Spleen (tissue), 11 donors: ENCODE results near the gene PACS1. TPM values are rescaled to one million over a fixed set of nuclear protein-coding genes. Genes with fewer than 3 reads are reported as not detected.

Experiments
- DNase-seq: peaks from one replicate; pipeline ENCODE4 v3.0.0-alpha.2; 2020
- H3K27ac ChIP-seq, 8 donors: fragments of 200-600 bp; sonication (generic) in 7 of 8; 1 replicate in 4 of 8; 2 replicates in 4 of 8; pipeline versions ENCODE4 v1.5.0 to v1.8.0; 2016 to 2021; ENCODE audit warnings: inconsistent platforms in 4 of 8, mild to moderate bottlenecking in 4 of 8, moderate library complexity in 1 of 8
- H3K27me3 ChIP-seq, 7 donors: fragments of 200-600 bp; sonication (generic) in 6 of 7; replicated peaks in 1 of 7; 1 replicate in 4 of 7; 2 replicates in 3 of 7; pipeline versions ENCODE4 v1.5.0 to v1.8.0; 2016 to 2021; ENCODE audit warnings: inconsistent platforms in 3 of 7, mild to moderate bottlenecking in 1 of 7
- H3K36me3 ChIP-seq, 6 donors: fragments of 200-600 bp; sonication (generic) in 5 of 6; 1 replicate in 4 of 6; 2 replicates in 2 of 6; pipeline versions ENCODE4 v1.5.0 to v1.8.0; 2016 to 2021; ENCODE audit warnings: inconsistent platforms in 2 of 6
- H3K4me1 ChIP-seq, 6 donors: fragments of 200-600 bp; sonication (generic) in 5 of 6; 1 replicate in 3 of 6; 2 replicates in 3 of 6; pipeline versions ENCODE4 v1.5.0 to v1.8.0; 2016 to 2021; ENCODE audit warnings: inconsistent platforms in 3 of 6
- H3K4me3 ChIP-seq, 8 donors: fragments of 200-600 bp; sonication (generic) in 7 of 8; 1 replicate in 4 of 8; 2 replicates in 4 of 8; pipeline versions ENCODE4 v1.5.0 to v1.8.0; 2016 to 2021; ENCODE audit warnings: inconsistent platforms in 4 of 8, mild to moderate bottlenecking in 4 of 8, moderate library complexity in 2 of 8
- H3K9me3 ChIP-seq, 8 donors: fragments of 200-600 bp; sonication (generic) in 7 of 8; 1 replicate in 4 of 8; 2 replicates in 4 of 8; pipeline versions ENCODE4 v1.5.0 to v1.8.0; 2016 to 2021; ENCODE audit warnings: inconsistent platforms in 4 of 8
- POLR2A ChIP-seq, 3 donors: fragments of 450-650 bp; IDR thresholded peaks; one replicate each; pipeline ENCODE4 v1.5.1; 2017; ENCODE audit warnings: antibody characterized with exemption in 3 of 3, mild to moderate bottlenecking in 1 of 3
- POLR2AphosphoS5 ChIP-seq, 3 donors: sonication (generic); formaldehyde crosslinking; IDR thresholded peaks; one replicate each; pipeline ENCODE4 v1.5.1; 2017; ENCODE audit warnings: antibody characterized with exemption in 3 of 3
- WGBS, 5 donors: extraction: QIAGEN DNeasy Blood & Tissue Kit in 3 of 5; methylation state at CpG; one replicate each; pipeline versions ENCODE4 v1.1.5 to v1.1.7; 2013 to 2018; 5-methylcytosine and 5-hydroxymethylcytosine counted together
- intact Hi-C: fragments of 100-400 bp; cut with DNase I; formaldehyde crosslinking; loops from one replicate; pipeline ENCODE4 v1.15.0; 2023; ENCODE audit warnings: low total_unique reads
- polyA plus RNA-seq, 3 donors: library from polyadenylated mRNA; stranded (reverse); fragments of 200-250 nt; gene quantifications; one replicate each; pipeline ENCODE4 v1.2.1, GENCODE V29; 2013
- total RNA-seq, 7 donors: library from RNA; depleted of rRNA in 3 of 7; stranded (reverse); fragments of >200 nt in 3 of 7; fragmentation: NEBNext Ultra II Directional in 4 of 7; extraction: Animal tissue kit (Norgen Biotek cat#: 25700) in 4 of 7; gene quantifications; one replicate each; pipeline versions ENCODE4 v1.1.0 to v1.2.1, GENCODE V29; 2016 to 2021
- TF ChIP-seq, protein P1 (sequence below), 11 experiments: fragments of 200-600 bp in 7 of 11; fragments of 450-650 bp in 4 of 11; sonication (generic) in 4 of 11; IDR thresholded peaks in 8 of 11; conservative IDR thresholded peaks in 3 of 11; 1 replicate in 7 of 11; 2 replicates in 4 of 11; pipeline versions ENCODE4 v1.4.0 to v1.8.0; 2016 to 2021; ENCODE audit warnings: antibody characterized with exemption in 11 of 11, inconsistent platforms in 4 of 11, mild to moderate bottlenecking in 1 of 11
- donor health status: healthy with polysubstance abuse.
- donor health status: DM: no; HTN: no; CAD: no; lungs with moderate emphysema.
- donor health status: DM: no; HTN: no; CAD: no.
- donor health status: Bipolar disorder and iron deficiency.
- donor health status: healthy.
- donor health status: DM: no; HTN: no; CAD: no.
- donor health status: DM: yes; HTN: yes; CAD: no.

PACS1 gene
- total and polyA plus RNA-seq, 10 donors = 20.6 to 126 (median 98.8) TPM

GRCh38 chr11:66042996-66043906 is 26.8 kb upstream of the PACS1 start:
- Histone ChIP-seq H3K4me1 (peaks cover 6 to 12% (median 8%) of the 10 kb centered on the region in 6 donors), H3K36me3 (no peaks in the 10 kb centered on the region), H3K27me3 (peaks cover 0 to 14% (median 3%) of the 10 kb centered on the region in 7 donors), H3K4me3 (no peak overlapping the region), H3K9me3 (no peaks in the 10 kb centered on the region), H3K27ac (no peak overlapping the region)
- DNase-seq = peak; percentile 64
- no peak for TF ChIP-seq POLR2AphosphoS5 (IDR thresholded peaks at IDR 0.05)
- no peak for TF ChIP-seq POLR2A (IDR thresholded peaks at IDR 0.05)
- TF ChIP-seq, protein P1, sequence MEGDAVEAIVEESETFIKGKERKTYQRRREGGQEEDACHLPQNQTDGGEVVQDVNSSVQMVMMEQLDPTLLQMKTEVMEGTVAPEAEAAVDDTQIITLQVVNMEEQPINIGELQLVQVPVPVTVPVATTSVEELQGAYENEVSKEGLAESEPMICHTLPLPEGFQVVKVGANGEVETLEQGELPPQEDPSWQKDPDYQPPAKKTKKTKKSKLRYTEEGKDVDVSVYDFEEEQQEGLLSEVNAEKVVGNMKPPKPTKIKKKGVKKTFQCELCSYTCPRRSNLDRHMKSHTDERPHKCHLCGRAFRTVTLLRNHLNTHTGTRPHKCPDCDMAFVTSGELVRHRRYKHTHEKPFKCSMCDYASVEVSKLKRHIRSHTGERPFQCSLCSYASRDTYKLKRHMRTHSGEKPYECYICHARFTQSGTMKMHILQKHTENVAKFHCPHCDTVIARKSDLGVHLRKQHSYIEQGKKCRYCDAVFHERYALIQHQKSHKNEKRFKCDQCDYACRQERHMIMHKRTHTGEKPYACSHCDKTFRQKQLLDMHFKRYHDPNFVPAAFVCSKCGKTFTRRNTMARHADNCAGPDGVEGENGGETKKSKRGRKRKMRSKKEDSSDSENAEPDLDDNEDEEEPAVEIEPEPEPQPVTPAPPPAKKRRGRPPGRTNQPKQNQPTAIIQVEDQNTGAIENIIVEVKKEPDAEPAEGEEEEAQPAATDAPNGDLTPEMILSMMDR (IDR thresholded peaks at IDR 0.05 in 8 of 11, conservative IDR thresholded peaks at IDR 0.05 in 3 of 11) = no peak
- WGBS, 5 donors = 93 to 97% (median 95%) methylated on average over 78 to 88 of the region's 88 CpGs
- intact Hi-C loops = no loop called here

GRCh38 chr11:66044757-66045156 is 25.3 kb upstream of the PACS1 start:
- no peaks in the 10 kb centered on the region for H3K36me3 ChIP-seq
- intact Hi-C loops = no loop called here
- peak; percentile 16 for DNase-seq
- no peaks in the 10 kb centered on the region for H3K9me3 ChIP-seq
- H3K4me3 ChIP-seq = peak overlapping the region in 1 of 8 donors; percentile 38
- peaks cover 6 to 22% (median 14%) of the 10 kb centered on the region in 6 donors for H3K4me1 ChIP-seq
- TF ChIP-seq, protein P1 (IDR thresholded peaks at IDR 0.05 in 8 of 11, conservative IDR thresholded peaks at IDR 0.05 in 3 of 11) = no peak
- TF ChIP-seq POLR2AphosphoS5 (IDR thresholded peaks at IDR 0.05) (no peak), POLR2A (IDR thresholded peaks at IDR 0.05) (no peak)
- WGBS, 5 donors = 59 to 70% (median 60%) methylated on average over 6 of the region's 6 CpGs
- H3K27ac ChIP-seq = no peak overlapping the region
- H3K27me3 ChIP-seq = peaks cover 0 to 27% (median 10%) of the 10 kb centered on the region in 7 donors

DNA sequence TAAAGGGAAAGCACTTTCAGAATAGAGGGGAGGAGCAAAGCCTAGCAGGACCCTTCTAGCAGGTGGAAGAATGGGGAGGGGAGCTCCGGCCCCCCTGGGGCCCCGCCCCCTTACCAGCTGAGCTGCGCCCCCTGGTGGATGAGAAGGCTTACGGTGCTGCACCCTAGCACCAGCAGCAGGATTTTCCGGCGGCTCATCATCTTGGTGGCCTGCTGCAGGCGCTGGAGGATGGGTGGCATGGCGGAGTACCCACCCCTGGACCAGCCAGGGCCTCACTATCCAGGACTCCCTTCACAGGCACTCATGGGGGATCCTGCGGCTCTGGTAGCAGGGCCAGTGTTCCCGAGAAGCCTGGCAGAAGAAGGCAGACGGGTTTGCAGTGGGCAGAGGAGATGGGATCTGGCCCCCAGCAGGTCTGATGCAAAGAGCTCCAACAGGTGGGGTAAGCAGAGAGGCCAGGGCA is 24.9 kb upstream of the PACS1 start:
- no peak overlapping the region for H3K27ac ChIP-seq
- peak; percentile 40 to 52 (median 48) for TF ChIP-seq POLR2AphosphoS5 (IDR thresholded peaks at IDR 0.05)
- no peak for TF ChIP-seq POLR2A (IDR thresholded peaks at IDR 0.05)
- TF ChIP-seq, protein P1 (IDR thresholded peaks at IDR 0.05 in 8 of 11, conservative IDR thresholded peaks at IDR 0.05 in 3 of 11) = peak; percentile 69 to 97 (median 95)
- peak; percentile 94 for DNase-seq
- H3K27me3 ChIP-seq = peaks cover 0 to 27% (median 10%) of the 10 kb centered on the region in 7 donors
- peaks cover 6 to 22% (median 14%) of the 10 kb centered on the region in 6 donors for H3K4me1 ChIP-seq
- H3K9me3 ChIP-seq = no peaks in the 10 kb centered on the region
- WGBS, 5 donors = 11 to 20% (median 18%) methylated on average over 10 to 11 of the region's 11 CpGs
- intact Hi-C loops = no loop called here
- no peaks in the 10 kb centered on the region for H3K36me3 ChIP-seq
- H3K4me3 ChIP-seq = peak overlapping the region in 1 of 8 donors; percentile 38

- no peak for DNase-seq
- Histone ChIP-seq H3K4me3 (no peak overlapping the region), H3K4me1 (peaks cover 11 to 37% (median 27%) of the 10 kb centered on the region in 6 donors), H3K27me3 (peaks cover 0 to 27% (median 10%) of the 10 kb centered on the region in 7 donors), H3K27ac (no peak overlapping the region), H3K9me3 (no peaks in the 10 kb centered on the region), H3K36me3 (no peaks in the 10 kb centered on the region)
- 90 to 96% (median 92%) methylated on average over 3 of the region's 3 CpGs for WGBS, 5 donors
- intact Hi-C loops = no loop called here
- TF ChIP-seq POLR2A (IDR thresholded peaks at IDR 0.05) (no peak), POLR2AphosphoS5 (IDR thresholded peaks at IDR 0.05) (no peak)
- TF ChIP-seq, protein P1 (IDR thresholded peaks at IDR 0.05 in 8 of 11, conservative IDR thresholded peaks at IDR 0.05 in 3 of 11) = no peak
These were observed 23.2 kb upstream of the PACS1 start for GRCh38 chr11:66046901-66047300.
